ENCODE results near the gene MAP4K4.

DNA sequence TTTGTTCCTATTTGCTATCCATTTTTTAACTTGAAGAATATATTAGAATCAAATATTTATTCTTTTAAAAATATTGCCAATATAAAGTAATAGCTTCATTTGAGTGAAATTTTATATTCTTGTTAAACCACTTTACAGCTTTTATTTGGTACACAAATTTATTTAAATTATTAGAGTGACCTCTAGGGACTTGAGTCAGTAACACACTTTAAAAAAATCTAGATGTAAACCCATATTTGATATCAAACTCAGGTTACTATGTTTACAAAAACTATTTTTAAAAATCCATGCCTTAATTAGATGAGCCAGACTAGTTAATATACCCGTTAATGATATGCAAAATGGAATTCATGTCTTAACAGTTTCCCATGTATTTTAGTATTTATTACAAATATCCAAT lies 134.6 kb downstream of the MAP4K4 start:
- peak in 4 of 6 experiments; percentile 11 to 27 (median 23) for TF ChIP-seq CTCF (IDR thresholded peaks at IDR 0.05)
- no peak for TF ChIP-seq POLR2A (IDR thresholded peaks at IDR 0.05)
